Left cardiac atrium (tissue), 4 donors: ENCODE data around the gene AGMO. TPM values are rescaled to one million over a fixed set of nuclear protein-coding genes. Genes with fewer than 3 reads are reported as not detected.

Source experiments
- ATAC-seq, 2 donors: fragments of 200-7000 bp; cut with Tn5 transposase; one replicate each; pipeline ENCODE4 v1.9.1; 2020; ENCODE audit warnings: mild to moderate bottlenecking in 2 of 2, moderate library complexity in 2 of 2
- DNase-seq: peaks from one replicate; pipeline ENCODE4 v3.0.0-alpha.2; 2020
- intact Hi-C, 2 donors: fragments of 100-400 bp; cut with DNase I; formaldehyde crosslinking; loops; one replicate each; pipeline versions ENCODE4 v1.14.1 to v1.15.1; 2022 to 2023
- long read RNA-seq: library from polyadenylated mRNA; unstranded; transcript quantifications from one replicate; pipeline ENCODE4 v2.0.0, GENCODE V29; 2021
- total RNA-seq, 2 donors: library from RNA; stranded (reverse); fragmentation: NEBNext Ultra II Directional; extraction: Animal tissue kit (Norgen Biotek cat#: 25700); gene quantifications; one replicate each; pipeline ENCODE4 v1.2.1, GENCODE V29; 2021
- donor health status: DM: no; HTN: yes; CAD: no.
- donor health status: DM: no; HTN: yes; CAD: no; lungs with severe emphysema.
- donor health status: DM: yes; HTN: yes; CAD: no.
- donor health status: Dilated cardiomyopathy.

The AGMO gene
- total RNA-seq = under 1 TPM; 0.55 to 0.62 TPM
- long read RNA-seq = 0 reads

GRCh38 chr7:15561835-15562234, at the start of gene AGMO:
TSS of gene AGMO (minus strand) at chr7:15562015.
- DNase-seq (peak; percentile 48), ATAC-seq (peak; percentile 80 to 85)
- intact Hi-C loops = loop anchor here in 1 of 2 donors (5.0 kb wide), 1 partner anchor 505 kb away; no protein-coding TSS in a partner anchor

DNA sequence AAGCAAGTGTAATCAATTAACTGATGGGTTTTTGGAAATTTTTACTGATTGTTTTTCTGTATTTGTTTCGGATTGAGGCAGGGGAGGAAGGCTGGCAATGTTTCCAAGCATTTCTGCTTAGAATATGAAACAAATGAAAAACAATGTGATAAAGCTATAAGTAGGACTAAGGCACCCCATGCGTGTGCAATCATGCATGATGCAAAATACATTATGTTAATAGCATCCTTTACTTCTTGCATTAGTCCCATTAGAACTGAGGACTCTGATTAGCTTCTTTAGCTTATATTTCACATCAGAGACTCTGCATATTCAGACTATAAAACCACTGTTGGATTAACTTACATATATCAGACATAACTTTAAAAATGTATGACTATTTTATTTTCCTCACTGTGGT, 48.7 kb upstream of the AGMO start:
- no peak for ATAC-seq
- DNase-seq = no peak
- intact Hi-C loops = no loop called here

- ATAC-seq = peak in 1 of 2 donors; percentile 40
- intact Hi-C loops = no loop called here
- DNase-seq = no peak
Observed at GRCh38 chr7:15609287-15609686, 47.5 kb upstream of the AGMO start.

DNA sequence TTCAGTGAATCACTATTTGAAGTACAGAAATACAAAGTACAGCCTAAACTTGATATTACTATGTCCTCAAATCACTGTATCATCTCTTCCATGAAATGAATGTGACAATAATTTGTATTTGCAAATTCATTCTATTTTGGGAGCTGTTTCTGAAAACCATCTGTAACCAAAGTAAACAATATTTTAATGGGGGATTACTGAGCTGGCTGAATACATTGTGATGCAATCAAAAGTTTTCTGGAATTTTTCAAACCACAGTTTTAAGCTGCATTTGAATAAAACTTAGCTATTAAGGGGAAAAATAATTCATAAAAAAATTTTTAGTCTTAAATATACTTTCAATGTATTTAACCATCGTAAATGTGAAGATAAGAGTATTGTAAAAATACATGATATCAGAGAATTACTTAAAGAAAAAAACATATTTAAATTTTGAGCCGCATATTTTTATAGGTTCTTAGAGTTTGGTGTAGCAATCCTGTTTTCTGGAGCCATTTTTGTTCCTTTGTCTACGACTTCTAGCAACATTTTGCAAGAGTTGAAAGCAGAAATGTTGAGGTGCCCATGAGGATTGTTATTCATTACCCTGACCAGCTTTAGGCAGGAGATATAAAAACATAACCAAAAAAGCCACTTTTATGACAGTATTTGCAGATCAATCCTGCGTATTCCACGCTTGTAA, 45.9 kb upstream of the AGMO start:
- no peak for DNase-seq
- intact Hi-C loops = no loop called here
- ATAC-seq = no peak

DNA sequence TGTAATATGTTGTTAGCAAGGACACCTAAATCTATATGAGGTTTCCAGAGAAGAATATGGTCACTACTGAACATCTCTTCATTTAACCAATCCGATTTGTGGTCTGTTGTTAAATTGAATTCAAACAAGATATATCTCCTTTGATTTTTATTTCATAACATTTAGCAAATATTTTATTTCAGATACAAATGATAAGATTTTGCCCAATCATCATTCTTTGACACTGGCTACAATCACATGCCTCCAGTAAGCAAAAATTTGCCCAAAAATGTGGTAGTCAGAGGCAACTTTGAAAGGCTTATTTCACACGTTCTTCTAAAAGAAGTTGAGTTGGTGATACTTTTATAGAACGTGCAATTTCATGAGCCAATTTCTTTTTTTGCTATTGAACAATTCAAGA, 44.7 kb upstream of the AGMO start:
- intact Hi-C loops = no loop called here
- no peak for DNase-seq
- no peak for ATAC-seq

DNA sequence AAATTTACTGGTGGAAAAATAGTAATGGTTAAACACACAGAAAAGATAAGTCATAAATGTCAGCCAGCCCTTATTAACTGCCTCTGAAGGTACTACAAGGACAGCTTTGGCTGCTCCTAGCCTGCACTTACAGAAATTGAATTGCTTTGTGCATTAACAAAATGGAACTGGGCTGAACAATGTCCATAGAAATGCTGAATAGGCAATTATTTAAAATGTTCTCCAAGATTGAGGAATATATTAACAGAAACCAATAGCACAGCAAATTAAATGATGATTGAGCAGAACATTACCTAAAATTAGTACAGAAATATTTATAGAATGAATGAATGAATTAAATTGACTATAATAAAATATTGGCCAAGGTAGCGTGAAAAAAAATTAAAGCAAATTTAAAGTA, 42.4 kb upstream of the AGMO start:
- ATAC-seq (no peak), DNase-seq (no peak)
- intact Hi-C loops = no loop called here

GRCh38 chr7:15603124-15603523, 41.3 kb upstream of the AGMO start:
- intact Hi-C loops = no loop called here
- ATAC-seq (no peak), DNase-seq (no peak)

DNA sequence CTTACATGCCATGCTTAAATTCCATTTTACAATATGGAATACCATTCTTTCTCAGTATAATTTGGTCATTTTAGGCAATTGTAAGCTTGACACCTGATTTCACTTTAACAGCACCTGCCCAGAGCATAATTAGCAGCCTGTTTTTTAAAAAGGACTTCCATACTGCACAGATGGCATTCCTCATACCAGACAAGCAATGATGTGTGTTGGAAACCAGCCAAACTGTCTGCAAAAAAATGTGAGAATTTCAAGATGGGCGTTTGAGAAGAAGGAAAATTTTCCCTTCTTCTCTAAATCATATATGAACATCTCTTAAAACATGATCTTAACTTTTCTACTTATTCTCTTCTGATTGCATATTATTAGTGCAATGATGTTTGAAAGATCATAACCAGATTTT, 40.4 kb upstream of the AGMO start:
- DNase-seq = no peak
- intact Hi-C loops = no loop called here

GRCh38 chr7:15601175-15601574, 39.4 kb upstream of the AGMO start:
- no peak for ATAC-seq
- intact Hi-C loops = no loop called here
- no peak for DNase-seq

More for the DNA sequence above, 40.4 kb upstream of the AGMO start:
- no peak for ATAC-seq

DNA sequence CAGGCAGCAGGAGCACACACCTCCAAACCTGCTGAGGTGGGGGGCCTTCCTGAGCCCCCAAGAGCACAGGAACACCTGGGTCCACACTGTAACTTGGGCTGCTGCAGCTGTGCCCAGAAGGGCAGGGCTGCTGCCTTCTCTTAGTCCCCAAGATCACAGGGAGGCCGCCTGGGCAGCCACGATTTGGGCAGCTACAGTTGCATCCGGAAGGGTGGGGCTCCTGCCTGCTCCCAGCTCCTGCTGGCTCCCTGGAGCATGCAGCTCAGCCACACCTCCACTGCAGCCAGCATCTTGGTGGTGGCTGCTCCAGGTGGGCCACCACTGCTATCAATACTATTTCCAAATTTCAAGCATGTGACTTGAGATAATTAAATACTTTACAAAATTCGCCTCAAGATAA, 38.5 kb upstream of the AGMO start:
- no peak for DNase-seq
- intact Hi-C loops = no loop called here
- ATAC-seq = no peak

GRCh38 chr7:15594461-15594860, 32.6 kb upstream of the AGMO start:
- ATAC-seq (no peak), DNase-seq (no peak)
- intact Hi-C loops = no loop called here

DNA sequence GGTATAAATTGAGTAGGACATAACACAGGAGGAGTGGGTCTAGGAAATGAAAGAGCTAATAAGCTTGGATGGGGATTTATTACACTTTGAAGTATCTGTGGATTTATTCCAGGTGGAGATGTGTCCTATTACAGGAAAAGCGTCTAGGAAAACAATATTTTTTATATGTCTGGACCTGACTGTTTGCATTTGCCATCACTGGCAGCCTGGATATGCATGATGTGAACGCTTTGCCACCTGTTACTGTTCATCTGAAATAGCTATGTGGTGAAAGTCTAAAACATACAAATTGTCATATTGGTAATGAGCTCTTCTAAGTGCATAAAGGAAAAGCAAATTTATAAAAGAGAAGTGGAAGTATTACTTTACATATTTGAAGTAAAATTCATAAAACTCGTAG, 31.6 kb upstream of the AGMO start:
- DNase-seq (no peak), ATAC-seq (no peak)
- intact Hi-C loops = no loop called here

DNA sequence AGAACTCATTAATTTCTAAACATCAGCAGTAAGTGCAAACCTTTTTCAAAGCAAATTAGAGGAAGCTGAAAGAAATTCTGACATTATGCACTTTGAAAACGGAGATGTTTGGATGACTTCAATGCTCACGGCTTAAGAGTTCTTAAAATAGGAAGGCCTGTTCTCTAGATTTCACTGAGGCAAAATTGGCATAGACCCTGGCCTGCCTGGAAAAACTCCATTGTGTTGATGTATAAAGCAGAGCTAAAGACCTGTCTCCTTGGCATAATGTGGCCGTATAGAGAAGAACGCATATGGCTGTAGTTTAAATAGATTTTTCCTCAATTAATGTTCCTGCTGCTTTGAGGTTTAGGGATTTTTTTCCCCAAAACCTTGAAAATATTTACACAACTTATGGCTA, 24.5 kb upstream of the AGMO start:
- ATAC-seq (no peak), DNase-seq (no peak)
- intact Hi-C loops = no loop called here

DNA sequence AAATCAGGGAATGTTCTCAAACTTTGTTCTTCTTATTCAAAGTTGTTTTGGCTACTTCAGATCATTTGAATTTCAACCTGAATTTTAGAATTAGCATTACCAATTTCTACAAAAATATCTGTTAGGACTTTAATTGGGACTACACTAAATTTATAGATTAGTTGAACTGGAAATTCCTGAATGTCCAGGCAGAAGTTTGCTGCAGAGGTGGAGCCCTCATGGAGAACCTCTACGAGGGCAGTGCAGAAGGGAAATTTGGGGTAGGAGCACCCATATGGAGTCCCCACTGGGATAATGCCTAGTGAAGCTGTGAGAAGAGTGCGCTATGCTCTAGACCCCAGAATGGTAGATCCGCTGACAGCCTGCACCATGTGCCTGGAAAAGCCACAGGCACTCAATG, 22.8 kb upstream of the AGMO start:
- intact Hi-C loops = no loop called here
- no peak for ATAC-seq

GRCh38 chr7:15582773-15583172, 21.0 kb upstream of the AGMO start:
- DNase-seq = no peak
- no peak for ATAC-seq
- intact Hi-C loops = no loop called here

More for the DNA sequence above, 22.8 kb upstream of the AGMO start:
- DNase-seq = no peak

DNA sequence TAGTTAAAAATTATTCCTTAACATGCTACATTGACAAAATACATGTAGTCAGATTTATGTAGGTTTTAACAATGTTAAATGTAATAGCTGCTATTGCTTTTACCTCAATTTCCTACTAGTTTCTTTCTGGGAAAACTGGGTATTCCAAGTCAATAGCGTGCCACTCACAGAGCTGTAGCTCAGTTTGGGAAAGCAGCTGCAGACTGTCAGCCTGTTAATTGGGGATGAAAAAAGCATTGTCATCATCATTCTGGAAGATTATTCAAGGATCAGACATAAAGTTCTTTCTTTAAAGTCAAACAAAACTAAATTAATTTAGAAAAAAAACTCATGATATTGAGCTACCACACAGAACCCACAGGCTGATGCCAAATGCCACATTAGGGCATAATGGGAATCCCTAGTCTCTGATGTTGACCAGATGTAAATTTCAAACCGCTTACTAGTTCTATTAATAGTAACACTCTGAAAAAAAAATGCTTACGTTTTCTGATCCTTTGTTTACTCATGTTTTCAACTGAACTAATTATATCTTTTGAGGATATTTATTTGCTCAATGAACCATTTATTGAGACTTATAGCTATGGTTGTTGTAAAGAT, 19.6 kb upstream of the AGMO start:
- no peak for DNase-seq
- intact Hi-C loops = no loop called here
- ATAC-seq = no peak

- peak in 1 of 2 donors; percentile 27 for ATAC-seq
Observed at GRCh38 chr7:15580604-15581351, 19.0 kb upstream of the AGMO start.

DNA sequence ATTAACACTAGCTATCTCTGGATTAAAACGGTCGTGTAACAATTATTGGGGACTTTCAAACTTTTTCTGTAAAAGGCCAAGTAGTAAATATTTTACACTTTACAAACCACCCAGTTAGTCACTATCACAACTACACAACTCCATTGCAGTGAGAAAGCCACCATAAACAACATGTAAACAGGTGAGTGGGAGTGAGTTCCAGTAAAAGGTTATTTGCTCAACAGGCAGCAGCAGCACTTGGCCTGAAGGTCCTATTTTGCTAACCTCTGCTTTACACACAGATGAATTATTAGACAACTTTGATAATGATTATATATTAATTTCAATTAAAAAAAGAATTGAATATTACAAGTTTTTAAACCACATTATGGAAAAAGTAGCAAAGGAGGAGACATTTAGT, 15.8 kb upstream of the AGMO start:
- DNase-seq (no peak), ATAC-seq (no peak)
- intact Hi-C loops = no loop called here

More at GRCh38 chr7:15580604-15581351, 19.0 kb upstream of the AGMO start:
- DNase-seq = no peak
- intact Hi-C loops = no loop called here

- DNase-seq = no peak
- intact Hi-C loops = no loop called here
- ATAC-seq = no peak
Observed at GRCh38 chr7:15571301-15571878, 9.6 kb upstream of the AGMO start.

DNA sequence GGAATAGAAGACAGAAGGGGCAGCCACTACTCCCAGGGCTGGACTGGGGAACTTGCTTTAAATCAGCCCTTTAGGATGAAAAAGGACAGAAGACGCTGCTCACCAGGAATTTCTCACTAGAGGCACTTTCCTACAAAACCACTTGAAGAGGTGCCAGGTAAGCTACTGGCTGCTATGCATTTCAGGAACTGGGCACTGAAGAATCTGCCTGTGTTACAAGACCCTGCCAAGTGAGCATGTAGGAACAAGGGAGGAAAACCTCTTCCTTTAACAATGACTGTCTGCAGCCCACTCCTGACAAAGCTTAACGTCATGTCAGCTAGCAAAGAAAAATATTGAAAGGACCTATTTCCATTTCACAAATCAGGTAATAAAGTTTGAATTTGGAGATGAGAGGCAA, 5.8 kb upstream of the AGMO start:
- intact Hi-C loops = no loop called here
- DNase-seq (no peak), ATAC-seq (no peak)
